Body of pancreas (tissue), 4 donors: ENCODE measurements around the gene PAX8.

Source experiments
- CTCF ChIP-seq, 7 experiments: fragments of 450-650 bp in 4 of 7; fragments of 200-600 bp in 3 of 7; sonication (generic) in 3 of 7; IDR thresholded peaks; one replicate each; pipeline ENCODE4 v1.5.1; 2016 to 2019; ENCODE audit warnings: antibody characterized with exemption in 7 of 7
- POLR2A ChIP-seq, 3 donors: fragments of 450-650 bp; IDR thresholded peaks; one replicate each; pipeline ENCODE4 v1.6.1; 2016; ENCODE audit warnings: antibody characterized with exemption in 3 of 3, mild to moderate bottlenecking in 2 of 3

- TF ChIP-seq CTCF (IDR thresholded peaks at IDR 0.05) (no peak), POLR2A (IDR thresholded peaks at IDR 0.05) (no peak)
These were observed 94.0 kb downstream of the PAX8 start for GRCh38 chr2:113184531-113185230.
